Neural progenitor cell (in vitro differentiated cells): ENCODE results near the gene C19orf38.

ENCODE experiments used
- EZH2 ChIP-seq: fragments of 200-600 bp; sonication (generic); IDR thresholded peaks from 2 replicates; pipeline ENCODE4 v1.6.1; 2017; ENCODE audit warnings: antibody characterized with exemption, mild to moderate bottlenecking, moderate library complexity
- TF ChIP-seq, protein P1 (sequence below): fragments of 200-600 bp; sonication (generic); IDR thresholded peaks from 2 replicates; pipeline ENCODE4 v1.5.1; 2017; ENCODE audit warnings: antibody characterized with exemption, mild to moderate bottlenecking

DNA sequence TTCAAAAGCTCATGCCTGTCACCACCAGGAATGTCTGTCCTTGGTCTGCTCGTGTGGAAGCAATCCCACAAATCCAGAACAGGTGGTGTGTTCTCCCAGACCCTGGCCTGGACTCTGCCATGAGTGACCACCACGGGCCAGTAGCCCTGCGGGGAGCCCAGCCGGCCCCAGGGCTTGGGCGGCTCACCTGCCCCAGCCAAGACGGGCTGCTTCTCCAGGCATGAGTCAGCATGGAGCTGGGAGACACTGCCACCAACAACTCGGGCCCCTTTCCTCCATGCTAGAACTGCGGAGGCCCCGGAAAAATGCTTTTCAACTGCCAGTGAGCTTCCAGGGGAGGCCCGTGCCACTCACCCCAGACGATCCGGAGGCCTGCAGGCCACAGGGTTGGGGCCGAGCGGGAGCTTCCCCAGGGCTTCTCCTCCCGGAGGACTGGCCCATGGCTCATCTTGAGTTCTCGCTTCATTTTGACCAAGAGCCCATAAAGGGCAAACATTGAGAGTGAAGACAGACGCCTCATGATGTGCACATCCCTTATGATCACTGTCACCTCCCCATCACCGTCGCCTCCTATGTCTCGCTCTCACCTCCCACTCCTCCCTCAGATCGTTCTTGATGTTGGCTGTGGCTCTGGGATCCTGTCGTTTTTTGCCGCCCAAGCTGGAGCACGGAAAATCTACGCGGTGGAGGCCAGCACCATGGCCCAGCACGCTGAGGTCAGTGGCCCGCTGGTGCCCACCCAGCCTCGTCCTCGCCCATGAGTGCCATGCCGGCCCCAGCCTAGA is 63.6 kb downstream of the C19orf38 start:
- TF ChIP-seq, protein P1, sequence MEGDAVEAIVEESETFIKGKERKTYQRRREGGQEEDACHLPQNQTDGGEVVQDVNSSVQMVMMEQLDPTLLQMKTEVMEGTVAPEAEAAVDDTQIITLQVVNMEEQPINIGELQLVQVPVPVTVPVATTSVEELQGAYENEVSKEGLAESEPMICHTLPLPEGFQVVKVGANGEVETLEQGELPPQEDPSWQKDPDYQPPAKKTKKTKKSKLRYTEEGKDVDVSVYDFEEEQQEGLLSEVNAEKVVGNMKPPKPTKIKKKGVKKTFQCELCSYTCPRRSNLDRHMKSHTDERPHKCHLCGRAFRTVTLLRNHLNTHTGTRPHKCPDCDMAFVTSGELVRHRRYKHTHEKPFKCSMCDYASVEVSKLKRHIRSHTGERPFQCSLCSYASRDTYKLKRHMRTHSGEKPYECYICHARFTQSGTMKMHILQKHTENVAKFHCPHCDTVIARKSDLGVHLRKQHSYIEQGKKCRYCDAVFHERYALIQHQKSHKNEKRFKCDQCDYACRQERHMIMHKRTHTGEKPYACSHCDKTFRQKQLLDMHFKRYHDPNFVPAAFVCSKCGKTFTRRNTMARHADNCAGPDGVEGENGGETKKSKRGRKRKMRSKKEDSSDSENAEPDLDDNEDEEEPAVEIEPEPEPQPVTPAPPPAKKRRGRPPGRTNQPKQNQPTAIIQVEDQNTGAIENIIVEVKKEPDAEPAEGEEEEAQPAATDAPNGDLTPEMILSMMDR = no peak
- no peak for TF ChIP-seq EZH2
